Sigmoid colon (tissue), 7 donors: ENCODE results near the gene C10orf105. TPM values are rescaled to one million over a fixed set of nuclear protein-coding genes. Genes with fewer than 3 reads are reported as not detected.
A peak's percentile ranks its signal among the peaks of the same experiment; 100 is the strongest.

Experiments
- DNase-seq: peaks from one replicate; pipeline ENCODE4 v3.0.0-alpha.2; 2019
- H3K27ac ChIP-seq, 4 donors: fragments of 200-600 bp; sonication (generic); one replicate each; pipeline ENCODE4 v1.5.1; 2016 to 2019; ENCODE audit warnings: mild to moderate bottlenecking in 1 of 4
- H3K27me3 ChIP-seq, 3 donors: fragments of 200-600 bp; sonication (generic); one replicate each; pipeline ENCODE4 v1.5.1; 2019; ENCODE audit warnings: mild to moderate bottlenecking in 1 of 3
- H3K36me3 ChIP-seq, 4 donors: fragments of 200-600 bp; sonication (generic); one replicate each; pipeline ENCODE4 v1.5.1; 2016 to 2019
- H3K4me1 ChIP-seq, 4 donors: fragments of 200-600 bp; sonication (generic); one replicate each; pipeline ENCODE4 v1.5.1; 2017 to 2019
- H3K4me3 ChIP-seq, 4 donors: fragments of 200-600 bp; sonication (generic); one replicate each; pipeline ENCODE4 v1.5.1; 2017 to 2019; ENCODE audit warnings: mild to moderate bottlenecking in 2 of 4, moderate library complexity in 1 of 4
- H3K9me3 ChIP-seq, 4 donors: fragments of 200-600 bp in 3 of 4; sonication (generic) in 3 of 4; one replicate each; pipeline versions ENCODE4 v1.5.1 to v1.6.1; 2013 to 2019
- CTCF ChIP-seq, 4 experiments: fragments of 450-650 bp in 3 of 4; fragments of 200-600 bp in 1 of 4; IDR thresholded peaks; one replicate each; pipeline ENCODE4 v1.5.1; 2016 to 2019; ENCODE audit warnings: antibody characterized with exemption in 4 of 4, mild to moderate bottlenecking in 3 of 4, moderate library complexity in 2 of 4
- EP300 ChIP-seq, 4 donors: sonication (generic); formaldehyde crosslinking; IDR thresholded peaks; one replicate each; pipeline ENCODE4 v1.6.1; 2017; ENCODE audit warnings: antibody characterized with exemption in 4 of 4
- POLR2A ChIP-seq, 2 donors: fragments of 450-650 bp; IDR thresholded peaks; one replicate each; pipeline ENCODE4 v1.6.1; 2016; ENCODE audit warnings: antibody characterized with exemption in 2 of 2, mild to moderate bottlenecking in 2 of 2, moderate library complexity in 2 of 2
- POLR2AphosphoS5 ChIP-seq, 4 donors: sonication (generic); formaldehyde crosslinking; IDR thresholded peaks; one replicate each; pipeline ENCODE4 v1.6.1; 2017; ENCODE audit warnings: antibody characterized with exemption in 4 of 4
- WGBS, 2 donors: extraction: QIAGEN DNeasy Blood & Tissue Kit; methylation state at CpG; one replicate each; pipeline ENCODE4 v1.1.7; 2013; 5-methylcytosine and 5-hydroxymethylcytosine counted together
- intact Hi-C: fragments of 100-400 bp; cut with DNase I; formaldehyde crosslinking; loops from one replicate; pipeline ENCODE4 v1.15.1; 2023
- polyA plus RNA-seq, 3 donors: library from polyadenylated mRNA; stranded (reverse); fragments of 200-250 nt; gene quantifications; one replicate each; pipeline ENCODE4 v1.2.3, GENCODE V29; 2013
- total RNA-seq, 4 donors: library from RNA; depleted of rRNA; stranded (reverse); fragments of >200 nt; gene quantifications; one replicate each; pipeline ENCODE4 v1.1.0, GENCODE V29; 2016
- donor health status: healthy with polysubstance abuse.
- donor health status: Bipolar disorder and iron deficiency.
- donor health status: healthy.

C10orf105 gene
- total and polyA plus RNA-seq, 7 donors: 0.25 to 0.55 TPM; not detected in 5

- Histone ChIP-seq H3K9me3 (peaks cover 0 to 4% (median 1%) of the 10 kb centered on the region in 4 donors), H3K27ac (peak overlapping the region in 2 of 4 donors; percentile 22 to 28), H3K4me3 (no peak overlapping the region), H3K36me3 (no peaks in the 10 kb centered on the region), H3K4me1 (no peaks in the 10 kb centered on the region), H3K27me3 (no peaks in the 10 kb centered on the region)
- intact Hi-C loops: no loop called here
- DNase-seq: no peak
- WGBS, 2 donors: 39 to 60% methylated on average over 5 of the region's 5 CpGs
- TF ChIP-seq POLR2AphosphoS5 (IDR thresholded peaks at IDR 0.05) (no peak), EP300 (IDR thresholded peaks at IDR 0.05) (no peak), CTCF (IDR thresholded peaks at IDR 0.05) (no peak), POLR2A (IDR thresholded peaks at IDR 0.05) (no peak)
Observed at GRCh38 chr10:71693377-71693776, 26.2 kb downstream of the C10orf105 start.

DNA sequence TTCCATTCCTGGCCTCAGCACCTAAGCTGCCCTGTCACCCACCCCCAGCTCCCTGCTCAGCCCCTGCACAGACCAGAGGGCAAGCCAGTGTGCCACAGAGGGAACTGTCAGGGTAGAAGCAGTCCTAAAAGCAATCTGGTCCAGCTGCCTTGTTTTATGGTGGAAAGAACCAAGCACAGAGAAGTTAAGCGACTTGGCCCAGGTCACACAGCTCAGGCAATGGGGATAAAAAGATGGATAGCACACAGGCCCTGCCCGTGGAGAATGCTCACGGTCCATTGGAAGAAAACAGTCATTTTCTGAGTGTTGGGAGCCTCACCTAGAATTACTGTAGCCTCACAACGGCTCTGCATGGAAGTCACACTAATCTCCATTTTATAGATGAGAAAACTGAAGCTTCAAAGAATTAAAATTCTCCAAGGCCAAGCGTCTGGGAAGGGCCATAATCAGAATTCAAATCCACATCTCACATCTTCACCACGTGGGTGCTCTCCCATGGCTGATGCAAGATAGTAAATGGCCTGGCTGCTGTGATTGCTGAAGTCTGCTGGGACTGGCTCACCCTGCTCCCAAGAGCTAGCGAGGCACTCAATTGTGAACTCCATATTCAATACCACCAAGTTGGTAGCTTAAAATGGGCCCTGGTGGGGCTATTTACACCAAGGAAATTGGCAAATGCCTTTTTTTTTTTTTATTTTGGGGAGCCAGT, 26.8 kb downstream of the C10orf105 start:
- no peak overlapping the region for H3K4me3 ChIP-seq
- no peaks in the 10 kb centered on the region for H3K36me3 ChIP-seq
- TF ChIP-seq EP300 (IDR thresholded peaks at IDR 0.05) (no peak), POLR2A (IDR thresholded peaks at IDR 0.05) (no peak), CTCF (IDR thresholded peaks at IDR 0.05) (no peak), POLR2AphosphoS5 (IDR thresholded peaks at IDR 0.05) (no peak)
- H3K9me3 ChIP-seq: peaks cover 0 to 4% (median 1%) of the 10 kb centered on the region in 4 donors
- intact Hi-C loops: no loop called here
- 81 to 84% methylated on average over 7 of the region's 7 CpGs for WGBS, 2 donors
- DNase-seq: no peak
- H3K27ac ChIP-seq: no peak overlapping the region
- no peaks in the 10 kb centered on the region for H3K4me1 ChIP-seq
- no peaks in the 10 kb centered on the region for H3K27me3 ChIP-seq

DNA sequence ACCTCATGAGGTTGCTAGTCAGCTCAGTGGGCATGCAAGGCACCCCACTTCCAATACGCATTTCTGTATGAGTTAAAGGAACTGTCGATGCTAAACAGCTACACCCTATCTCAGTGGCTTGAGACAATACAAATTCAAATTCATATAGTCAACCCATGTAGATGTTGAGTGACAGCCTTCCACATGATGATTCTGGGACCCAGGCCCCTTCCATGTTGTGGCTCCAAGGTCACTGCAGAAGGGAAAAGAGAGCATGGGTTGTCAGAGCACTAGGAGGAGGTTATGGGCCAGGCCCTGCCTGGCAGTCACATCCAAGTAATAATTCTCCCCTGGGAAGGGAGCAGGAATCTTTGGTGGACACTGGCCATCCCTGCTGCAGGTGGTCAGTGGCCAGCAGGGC, 28.2 kb downstream of the C10orf105 start:
- intact Hi-C loops: no loop called here
- 92 to 94% methylated on average over 2 of the region's 2 CpGs for WGBS, 2 donors
- no peak for DNase-seq
- no peak overlapping the region for H3K4me3 ChIP-seq
- TF ChIP-seq POLR2AphosphoS5 (IDR thresholded peaks at IDR 0.05) (no peak), EP300 (IDR thresholded peaks at IDR 0.05) (no peak), CTCF (IDR thresholded peaks at IDR 0.05) (no peak), POLR2A (IDR thresholded peaks at IDR 0.05) (no peak)
- H3K27me3 ChIP-seq: no peaks in the 10 kb centered on the region
- H3K4me1 ChIP-seq: no peaks in the 10 kb centered on the region
- H3K27ac ChIP-seq: no peak overlapping the region
- peaks cover 0 to 4% (median 1%) of the 10 kb centered on the region in 4 donors for H3K9me3 ChIP-seq
- no peaks in the 10 kb centered on the region for H3K36me3 ChIP-seq

- Histone ChIP-seq H3K27me3 (no peaks in the 10 kb centered on the region), H3K4me1 (no peaks in the 10 kb centered on the region), H3K36me3 (no peaks in the 10 kb centered on the region), H3K27ac (no peak overlapping the region), H3K9me3 (peaks cover 0 to 4% (median 1%) of the 10 kb centered on the region in 4 donors), H3K4me3 (no peak overlapping the region)
- intact Hi-C loops: no loop called here
- 86 to 88% methylated on average over 13 of the region's 13 CpGs for WGBS, 2 donors
- no peak for DNase-seq
- TF ChIP-seq POLR2AphosphoS5 (IDR thresholded peaks at IDR 0.05) (no peak), EP300 (IDR thresholded peaks at IDR 0.05) (no peak), CTCF (IDR thresholded peaks at IDR 0.05) (no peak), POLR2A (IDR thresholded peaks at IDR 0.05) (no peak)
Observed at GRCh38 chr10:71690094-71690720, 29.4 kb downstream of the C10orf105 start.
